Caco-2 (cell line): ENCODE data around the gene DLL1. TPM values are rescaled to one million over a fixed set of nuclear protein-coding genes. Genes with fewer than 3 reads are reported as not detected.

Experiments
- BruUV-seq: library from RNA; stranded (reverse); fragments of 400-500 nt; replicated peaks from 2 replicates; lab custom pipeline; 2021; lab: Mats Ljungman, UMichigan
- CTCF ChIA-PET: fragments of 300-600 bp; sonication (Branson Sonifier 250); formaldehyde crosslinking; loops from one replicate; lab custom pipeline; 2022; ENCODE audit warnings: antibody characterized with exemption; lab: Charles Lee
- POLR2A ChIA-PET: fragments of 300-600 bp; sonication (Branson Sonifier 250); formaldehyde crosslinking; loops from one replicate; lab custom pipeline; 2022; ENCODE audit warnings: antibody characterized with exemption; lab: Charles Lee
- DNase-seq, 2 experiments: peaks; one replicate each; pipeline versions ENCODE4 v3.0.0 to v3.0.0-alpha.2; 2020 to 2022
- H3K27me3 ChIP-seq: replicated peaks from 2 replicates; pipeline ENCODE4 v1.6.0; 2011; ENCODE audit warnings: low read length; ENCODE audit not compliant: control insufficient read depth, insufficient read depth
- H3K36me3 ChIP-seq: 2 replicates; pipeline ENCODE4 v1.5.1; 2011; ENCODE audit warnings: low read length; ENCODE audit not compliant: control insufficient read depth, insufficient read depth
- H3K4me1 ChIP-seq: fragments of 250-450 bp; sonication (Bioruptor Pico); 2 replicates; pipeline ENCODE4 v1.5.1; 2020; ENCODE audit warnings: mild to moderate bottlenecking
- H3K4me3 ChIP-seq: 2 replicates; pipeline ENCODE4 v1.5.1; 2011; ENCODE audit warnings: low read depth, mild to moderate bottlenecking, control low read depth, low read length
- H3K9me3 ChIP-seq: fragments of 250-450 bp; sonication (Bioruptor Pico); 2 replicates; pipeline ENCODE4 v1.5.1; 2020; ENCODE audit warnings: mild to moderate bottlenecking, moderate library complexity
- H3K27ac Mint-ChIP-seq: one replicate; pipeline ENCODE4 v1.8.0; 2022; ENCODE audit warnings: mixed read lengths; ENCODE audit not compliant: unreplicated experiment
- H3K27me3 Mint-ChIP-seq: one replicate; pipeline ENCODE4 v1.8.0; 2022; ENCODE audit warnings: mixed read lengths; ENCODE audit not compliant: insufficient read depth, unreplicated experiment
- H3K36me3 Mint-ChIP-seq: one replicate; pipeline ENCODE4 v1.8.0; 2022; ENCODE audit warnings: mild to moderate bottlenecking, mixed read lengths; ENCODE audit not compliant: insufficient read depth, unreplicated experiment
- H3K4me1 Mint-ChIP-seq: one replicate; pipeline ENCODE4 v1.8.0; 2022; ENCODE audit warnings: low read depth, mixed read lengths; ENCODE audit not compliant: unreplicated experiment
- H3K4me3 Mint-ChIP-seq: one replicate; pipeline ENCODE4 v1.8.0; 2022; ENCODE audit warnings: mild to moderate bottlenecking, moderate library complexity, mixed read lengths; ENCODE audit not compliant: unreplicated experiment
- H3K9me3 Mint-ChIP-seq: one replicate; pipeline ENCODE4 v1.8.0; 2022; ENCODE audit warnings: mixed read lengths; ENCODE audit not compliant: unreplicated experiment
- CTCF ChIP-seq, 2 experiments: fragments of 200-600 bp in 1 of 2; IDR thresholded peaks; 1 replicate in 1 of 2; 2 replicates in 1 of 2; pipeline versions ENCODE4 v1.5.1 to v1.8.0; 2011 to 2022; ENCODE audit warnings: antibody characterized with exemption in 1 of 2, control low read depth in 1 of 2, inconsistent platforms in 1 of 2, low read depth in 1 of 2, low read length in 1 of 2, mild to moderate bottlenecking in 1 of 2, moderate library complexity in 1 of 2; ENCODE audit not compliant: insufficient read depth in 1 of 2, severe bottlenecking in 1 of 2, unreplicated experiment in 1 of 2
- intact Hi-C: fragments of 100-400 bp; cut with micrococcal nuclease; formaldehyde crosslinking; loops from one replicate; pipeline ENCODE4 v1.10.0; 2022; ENCODE audit not compliant: unreplicated experiment
- total RNA-seq: library from RNA; stranded (reverse); gene quantifications from 2 replicates; pipeline ENCODE4 v1.2.3, GENCODE V29; 2022

Gene DLL1
- total RNA-seq, 1 experiment from 2014 or later: 6.6 TPM

GRCh38 chr6:170268216-170269129 lies 22.4 kb downstream of the DLL1 start:
- Histone ChIP-seq H3K27me3 (no peaks in the 10 kb centered on the region), H3K36me3 (no peaks in the 10 kb centered on the region), H3K4me3 (no peak overlapping the region), H3K9me3 (no peaks in the 10 kb centered on the region), H3K4me1 (peaks cover 31% of the 10 kb centered on the region)
- no TSS peak for BruUV-seq
- no peaks in the 10 kb centered on the region for H3K36me3 Mint-ChIP-seq
- intact Hi-C loops: loop anchor here (1.0 to 10.0 kb wide), 2 partner anchors 12 to 474 kb away; no protein-coding TSS in a partner anchor
- CTCF ChIA-PET: no interaction called here
- H3K4me3 Mint-ChIP-seq: no peak overlapping the region
- H3K27me3 Mint-ChIP-seq: no peaks in the 10 kb centered on the region
- TF ChIP-seq CTCF (IDR thresholded peaks at IDR 0.05; ENCODE audit: insufficient read depth in 1 of 2, low read depth in 1 of 2, low read length in 1 of 2, severe bottlenecking in 1 of 2, unreplicated experiment in 1 of 2): no peak
- no peak overlapping the region for H3K27ac Mint-ChIP-seq
- POLR2A ChIA-PET: no interaction called here
- H3K9me3 Mint-ChIP-seq: no peaks in the 10 kb centered on the region
- H3K4me1 Mint-ChIP-seq: peaks cover 38% of the 10 kb centered on the region
- no peak for DNase-seq

GRCh38 chr6:170267688-170268087 lies 23.2 kb downstream of the DLL1 start:
- CTCF ChIA-PET: no interaction called here
- POLR2A ChIA-PET: no interaction called here
- Histone ChIP-seq H3K4me3 (no peak overlapping the region), H3K9me3 (no peaks in the 10 kb centered on the region), H3K27me3 (no peaks in the 10 kb centered on the region), H3K36me3 (no peaks in the 10 kb centered on the region), H3K4me1 (peaks cover 31% of the 10 kb centered on the region)
- Mint-ChIP-seq H3K36me3 (no peaks in the 10 kb centered on the region), H3K9me3 (no peaks in the 10 kb centered on the region), H3K27ac (no peak overlapping the region), H3K4me3 (no peak overlapping the region), H3K4me1 (peaks cover 38% of the 10 kb centered on the region), H3K27me3 (no peaks in the 10 kb centered on the region)
- no TSS peak for BruUV-seq
- TF ChIP-seq CTCF (IDR thresholded peaks at IDR 0.05; ENCODE audit: insufficient read depth in 1 of 2, low read depth in 1 of 2, low read length in 1 of 2, severe bottlenecking in 1 of 2, unreplicated experiment in 1 of 2): no peak
- intact Hi-C loops: loop anchor here (10.0 kb wide), 1 partner anchor 473 kb away; no protein-coding TSS in a partner anchor
- DNase-seq: no peak

GRCh38 chr6:170266061-170266825 lies 24.6 kb downstream of the DLL1 start:
- Histone ChIP-seq H3K27me3 (no peaks in the 10 kb centered on the region), H3K4me3 (no peak overlapping the region), H3K9me3 (no peaks in the 10 kb centered on the region), H3K36me3 (no peaks in the 10 kb centered on the region), H3K4me1 (peaks cover 31% of the 10 kb centered on the region)
- CTCF ChIA-PET: interaction anchor here (1.0 to 1.4 kb wide), 4 partner anchors 26 to 477 kb away, joined by 3 to 5 read pairs (median 3); no protein-coding TSS in a partner anchor
- BruUV-seq: no TSS peak
- Mint-ChIP-seq H3K36me3 (no peaks in the 10 kb centered on the region), H3K4me3 (peak overlapping the region; percentile 64), H3K27me3 (no peaks in the 10 kb centered on the region), H3K4me1 (peaks cover 35% of the 10 kb centered on the region), H3K9me3 (no peaks in the 10 kb centered on the region), H3K27ac (peak overlapping the region; percentile 73)
- DNase-seq: peak in 1 of 2 experiments; percentile 42
- POLR2A ChIA-PET: interaction anchor here (0.6 kb wide), 1 partner anchor 114 kb away, joined by 3 read pairs; no protein-coding TSS in a partner anchor
- intact Hi-C loops: loop anchor here (10.0 kb wide), 1 partner anchor 471 kb away; no protein-coding TSS in a partner anchor
- TF ChIP-seq CTCF (IDR thresholded peaks at IDR 0.05; ENCODE audit: insufficient read depth in 1 of 2, low read depth in 1 of 2, low read length in 1 of 2, severe bottlenecking in 1 of 2, unreplicated experiment in 1 of 2): no peak
